ENCODE measurements around the gene WNK4.

- TF ChIP-seq CTCF (IDR thresholded peaks at IDR 0.05) (no peak), POLR2A (IDR thresholded peaks at IDR 0.05) (no peak)
Observed at GRCh38 chr17:42778570-42778969, 1.8 kb upstream of the WNK4 start.
